A549 (cell line): Measurements from ENCODE around the gene NAPA.

ENCODE experiments used
- EHMT2 ChIP-seq: fragments of 200-600 bp; sonication (generic); IDR thresholded peaks from 2 replicates; pipeline ENCODE4 v1.6.1; 2016; ENCODE audit warnings: antibody characterized with exemption, low read depth, mild to moderate bottlenecking, moderate library complexity
- POLR2A ChIP-seq: IDR thresholded peaks from 2 replicates; pipeline ENCODE4 v1.6.1; 2012; ENCODE audit warnings: mild to moderate bottlenecking, low read length
- RCOR1 ChIP-seq: fragments of 150-350 bp; IDR thresholded peaks from 2 replicates; pipeline ENCODE4 v1.6.1; 2014; ENCODE audit warnings: antibody characterized with exemption, low read length, low read depth
- RFX5 ChIP-seq: fragments of 450-650 bp; IDR thresholded peaks from 2 replicates; pipeline ENCODE4 v1.7.1; 2014; ENCODE audit warnings: antibody characterized with exemption, mild to moderate bottlenecking, moderate library complexity
- SMC3 ChIP-seq: fragments of >200 bp; sonication (Bioruptor Twin); formaldehyde crosslinking; IDR thresholded peaks from 3 replicates; pipeline ENCODE4 v1.6.1; 2018; ENCODE audit warnings: inconsistent platforms
- TF ChIP-seq, protein P1 (sequence below): fragments of >200 bp; sonication (Bioruptor Twin); formaldehyde crosslinking; IDR thresholded peaks from 3 replicates; pipeline ENCODE4 v1.5.1; 2016
- TF ChIP-seq, protein P2 (sequence below): IDR thresholded peaks from 2 replicates; pipeline ENCODE4 v1.6.1; 2012
- TF ChIP-seq, protein P3 (sequence below): fragments of 450-650 bp; IDR thresholded peaks from 2 replicates; pipeline ENCODE4 v1.6.1; 2014; ENCODE audit warnings: antibody characterized with exemption

DNA sequence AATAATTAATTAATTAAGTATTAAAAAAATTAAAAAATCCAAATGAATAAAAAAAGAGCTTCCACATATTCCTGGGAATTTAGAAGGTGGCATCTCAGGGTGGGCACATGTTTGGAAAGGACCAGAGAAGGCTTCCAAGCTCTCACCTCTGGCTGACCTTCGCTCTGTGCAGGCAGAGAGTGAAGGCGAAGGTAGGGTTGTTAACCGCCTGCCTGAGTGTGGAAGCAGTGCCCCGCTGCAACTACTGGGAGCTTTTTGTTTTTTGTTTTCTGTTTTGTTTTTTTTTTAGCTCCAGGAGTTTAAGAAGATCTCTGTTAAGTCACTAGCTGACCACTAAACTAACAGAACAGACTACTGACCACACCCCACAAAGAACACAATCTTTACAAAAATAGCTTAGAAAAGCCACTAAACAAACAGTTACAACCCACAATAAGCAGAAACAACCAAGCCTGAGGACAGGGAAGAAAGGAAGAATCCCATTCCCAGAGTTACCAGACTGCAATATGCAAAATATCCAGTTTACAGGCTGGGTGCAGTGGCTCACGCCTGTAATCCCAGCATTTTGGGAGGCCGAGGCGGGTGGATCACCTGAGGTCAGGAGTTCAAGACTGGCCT is 46.7 kb upstream of the NAPA start:
- TF ChIP-seq, protein P1, sequence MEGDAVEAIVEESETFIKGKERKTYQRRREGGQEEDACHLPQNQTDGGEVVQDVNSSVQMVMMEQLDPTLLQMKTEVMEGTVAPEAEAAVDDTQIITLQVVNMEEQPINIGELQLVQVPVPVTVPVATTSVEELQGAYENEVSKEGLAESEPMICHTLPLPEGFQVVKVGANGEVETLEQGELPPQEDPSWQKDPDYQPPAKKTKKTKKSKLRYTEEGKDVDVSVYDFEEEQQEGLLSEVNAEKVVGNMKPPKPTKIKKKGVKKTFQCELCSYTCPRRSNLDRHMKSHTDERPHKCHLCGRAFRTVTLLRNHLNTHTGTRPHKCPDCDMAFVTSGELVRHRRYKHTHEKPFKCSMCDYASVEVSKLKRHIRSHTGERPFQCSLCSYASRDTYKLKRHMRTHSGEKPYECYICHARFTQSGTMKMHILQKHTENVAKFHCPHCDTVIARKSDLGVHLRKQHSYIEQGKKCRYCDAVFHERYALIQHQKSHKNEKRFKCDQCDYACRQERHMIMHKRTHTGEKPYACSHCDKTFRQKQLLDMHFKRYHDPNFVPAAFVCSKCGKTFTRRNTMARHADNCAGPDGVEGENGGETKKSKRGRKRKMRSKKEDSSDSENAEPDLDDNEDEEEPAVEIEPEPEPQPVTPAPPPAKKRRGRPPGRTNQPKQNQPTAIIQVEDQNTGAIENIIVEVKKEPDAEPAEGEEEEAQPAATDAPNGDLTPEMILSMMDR: no peak
- TF ChIP-seq SMC3: no peak
- TF ChIP-seq POLR2A: no peak
- TF ChIP-seq RCOR1: no peak
- TF ChIP-seq, protein P2, sequence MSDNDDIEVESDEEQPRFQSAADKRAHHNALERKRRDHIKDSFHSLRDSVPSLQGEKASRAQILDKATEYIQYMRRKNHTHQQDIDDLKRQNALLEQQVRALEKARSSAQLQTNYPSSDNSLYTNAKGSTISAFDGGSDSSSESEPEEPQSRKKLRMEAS: no peak
- TF ChIP-seq, protein P3, sequence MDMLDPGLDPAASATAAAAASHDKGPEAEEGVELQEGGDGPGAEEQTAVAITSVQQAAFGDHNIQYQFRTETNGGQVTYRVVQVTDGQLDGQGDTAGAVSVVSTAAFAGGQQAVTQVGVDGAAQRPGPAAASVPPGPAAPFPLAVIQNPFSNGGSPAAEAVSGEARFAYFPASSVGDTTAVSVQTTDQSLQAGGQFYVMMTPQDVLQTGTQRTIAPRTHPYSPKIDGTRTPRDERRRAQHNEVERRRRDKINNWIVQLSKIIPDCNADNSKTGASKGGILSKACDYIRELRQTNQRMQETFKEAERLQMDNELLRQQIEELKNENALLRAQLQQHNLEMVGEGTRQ: no peak
- TF ChIP-seq EHMT2: no peak
- TF ChIP-seq RFX5: no peak
